ENCODE data around the gene GPATCH4.

DNA sequence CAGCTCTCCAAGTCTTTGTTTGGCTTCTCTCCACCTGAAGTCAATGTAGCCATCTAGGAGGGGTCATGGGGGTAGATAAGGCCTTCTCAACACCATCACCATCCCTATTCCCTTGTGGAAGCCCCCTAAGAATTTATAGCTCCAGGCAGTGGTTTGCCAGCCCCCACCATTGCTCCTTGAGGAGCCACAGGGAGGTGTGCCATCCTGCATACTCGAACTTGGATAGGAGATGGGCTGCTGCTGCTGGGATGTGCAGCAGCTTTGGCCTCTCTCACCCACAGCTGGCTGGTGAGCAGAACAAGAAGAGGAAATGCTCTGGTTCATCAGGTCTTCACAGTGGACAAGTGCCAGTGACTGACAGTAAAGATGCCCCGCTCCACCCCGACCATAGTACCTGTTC lies 4.9 kb downstream of the GPATCH4 start:
- TF ChIP-seq POLR2A (IDR thresholded peaks at IDR 0.05): no peak
- TF ChIP-seq CTCF (IDR thresholded peaks at IDR 0.05): no peak

Measured in heart left ventricle (tissue), 13 donors.